ENCODE measurements around the gene UBE2C.

Gene UBE2C

GRCh38 chr20:45781391-45781931, 31.0 kb upstream of the UBE2C start:
- Histone ChIP-seq H3K4me3 (ENCODE audit: low read depth, low read length) (no peak overlapping the region), H3K27me3 (no peaks in the 10 kb centered on the region), H3K36me3 (no peaks in the 10 kb centered on the region), H3K4me1 (no peaks in the 10 kb centered on the region), H3K9me3 (no peaks in the 10 kb centered on the region)
- TF ChIP-seq CTCF (IDR thresholded peaks at IDR 0.05; ENCODE audit: low read depth, low read length), result no peak
- no peak for DNase-seq

- H3K36me3 ChIP-seq, result no peaks in the 10 kb centered on the region
- no peaks in the 10 kb centered on the region for H3K27me3 ChIP-seq
- no peaks in the 10 kb centered on the region for H3K4me1 ChIP-seq
- H3K9me3 ChIP-seq, result no peaks in the 10 kb centered on the region
- DNase-seq, result no peak
- H3K4me3 ChIP-seq (ENCODE audit: low read depth, low read length), result no peak overlapping the region
- no peak for TF ChIP-seq CTCF (IDR thresholded peaks at IDR 0.05; ENCODE audit: low read depth, low read length)
Measured at GRCh38 chr20:45782890-45783289, 29.6 kb upstream of the UBE2C start.

- Histone ChIP-seq H3K27me3 (no peaks in the 10 kb centered on the region), H3K4me3 (ENCODE audit: low read depth, low read length) (no peak overlapping the region), H3K4me1 (no peaks in the 10 kb centered on the region), H3K9me3 (no peaks in the 10 kb centered on the region), H3K36me3 (no peaks in the 10 kb centered on the region)
- no peak for TF ChIP-seq CTCF (IDR thresholded peaks at IDR 0.05; ENCODE audit: low read depth, low read length)
- no peak for DNase-seq
Measured at GRCh38 chr20:45783656-45784294, 28.7 kb upstream of the UBE2C start.

GRCh38 chr20:45788351-45788750, 24.1 kb upstream of the UBE2C start:
- H3K4me1 ChIP-seq, result no peaks in the 10 kb centered on the region
- H3K4me3 ChIP-seq (ENCODE audit: low read depth, low read length), result no peak overlapping the region
- no peaks in the 10 kb centered on the region for H3K9me3 ChIP-seq
- no peaks in the 10 kb centered on the region for H3K36me3 ChIP-seq
- TF ChIP-seq CTCF (IDR thresholded peaks at IDR 0.05; ENCODE audit: low read depth, low read length), result no peak
- no peak for DNase-seq
- H3K27me3 ChIP-seq, result no peaks in the 10 kb centered on the region

GRCh38 chr20:45792317-45793118, 19.9 kb upstream of the UBE2C start:
- H3K9me3 ChIP-seq, result no peaks in the 10 kb centered on the region
- no peak for DNase-seq
- TF ChIP-seq CTCF (IDR thresholded peaks at IDR 0.05; ENCODE audit: low read depth, low read length), result no peak
- peak overlapping the region; percentile 95 for H3K4me3 ChIP-seq (ENCODE audit: low read depth, low read length)
- H3K4me1 ChIP-seq, result no peaks in the 10 kb centered on the region
- no peaks in the 10 kb centered on the region for H3K27me3 ChIP-seq
- peaks cover 24% of the 10 kb centered on the region for H3K36me3 ChIP-seq
